ENCODE results near the gene PLET1. TPM values are rescaled to one million over a fixed set of nuclear protein-coding genes. Genes with fewer than 3 reads are reported as not detected.

PLET1 gene
- total and polyA plus RNA-seq, 2 experiments from 2014 or later: not detected

DNA sequence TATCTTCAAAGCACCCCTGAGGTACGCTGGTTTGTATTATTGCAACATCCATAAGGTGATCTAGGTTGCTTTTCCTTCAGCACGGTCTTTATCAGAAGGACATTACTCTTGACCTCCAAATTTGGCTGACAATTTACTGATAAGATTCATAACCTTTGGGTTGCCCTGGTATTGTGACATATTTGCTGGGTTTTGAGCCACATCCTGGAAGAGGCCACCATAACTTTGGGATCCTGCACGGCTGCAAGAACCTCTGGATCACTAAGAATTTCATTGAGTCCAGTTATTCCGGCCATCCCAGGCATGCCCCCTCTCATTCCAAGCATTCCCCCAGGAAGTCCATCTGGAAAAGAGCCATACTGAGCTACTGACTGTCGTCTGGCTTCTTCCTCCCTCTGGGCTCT is 6.5 kb upstream of the PLET1 start:
- no peak for DNase-seq (ENCODE audit: low spot score)
- H3K27me3 ChIP-seq: no peaks in the 10 kb centered on the region
- H3K9me3 ChIP-seq (ENCODE audit: low read depth): no peaks in the 10 kb centered on the region
- TF ChIP-seq EZH2 (IDR thresholded peaks at IDR 0.05; ENCODE audit: borderline replicate concordance) (no peak), EZH2phosphoT487 (IDR thresholded peaks at IDR 0.05; ENCODE audit: low read depth, severe bottlenecking, unreplicated experiment) (no peak), CTCF (IDR thresholded peaks at IDR 0.05; ENCODE audit: poor library complexity) (no peak)
- WGBS (ENCODE audit: low lambda C conversion rate, missing lambda C conversion rate): 51% methylated on average over 5 of the region's 5 CpGs
- H2AFZ ChIP-seq: no peak overlapping the region
- no peaks in the 10 kb centered on the region for H3K9me2 ChIP-seq (replicated peaks; ENCODE audit: insufficient read depth)
- H4K20me1 ChIP-seq (ENCODE audit: insufficient read depth, poor library complexity, severe bottlenecking): no peaks in the 10 kb centered on the region
- no peaks in the 10 kb centered on the region for H3K79me2 ChIP-seq
- no peaks in the 10 kb centered on the region for H3K36me3 ChIP-seq (replicated peaks; ENCODE audit: insufficient read depth, low read depth)
- H3K4me2 ChIP-seq: no peak overlapping the region
- no peak overlapping the region for H3K4me3 ChIP-seq
- H3K27ac ChIP-seq: no peak overlapping the region
- H3K4me1 ChIP-seq (ENCODE audit: insufficient read depth): peaks cover 4% of the 10 kb centered on the region

- H3K4me3 ChIP-seq: no peak overlapping the region
- peaks cover 4% of the 10 kb centered on the region for H3K4me1 ChIP-seq (ENCODE audit: insufficient read depth)
- peak overlapping the region; percentile 6 for H3K27ac ChIP-seq
- 78% methylated on average over 3 of the region's 3 CpGs for WGBS (ENCODE audit: low lambda C conversion rate, missing lambda C conversion rate)
- no peaks in the 10 kb centered on the region for H3K27me3 ChIP-seq
- H3K9me2 ChIP-seq (replicated peaks; ENCODE audit: insufficient read depth): no peaks in the 10 kb centered on the region
- H3K4me2 ChIP-seq: no peak overlapping the region
- no peaks in the 10 kb centered on the region for H3K79me2 ChIP-seq
- no peak for DNase-seq (ENCODE audit: low spot score)
- H2AFZ ChIP-seq: no peak overlapping the region
- no peaks in the 10 kb centered on the region for H3K9me3 ChIP-seq (ENCODE audit: low read depth)
- H4K20me1 ChIP-seq (ENCODE audit: insufficient read depth, poor library complexity, severe bottlenecking): no peaks in the 10 kb centered on the region
- no peak for TF ChIP-seq EZH2phosphoT487 (IDR thresholded peaks at IDR 0.05; ENCODE audit: low read depth, severe bottlenecking, unreplicated experiment)
- TF ChIP-seq CTCF (IDR thresholded peaks at IDR 0.05; ENCODE audit: poor library complexity): no peak
- TF ChIP-seq EZH2 (IDR thresholded peaks at IDR 0.05; ENCODE audit: borderline replicate concordance): no peak
- no peaks in the 10 kb centered on the region for H3K36me3 ChIP-seq (replicated peaks; ENCODE audit: insufficient read depth, low read depth)
Observed at GRCh38 chr11:112266410-112266778, 5.7 kb upstream of the PLET1 start.

- DNase-seq (ENCODE audit: low spot score): peak; percentile 22
- H3K27me3 ChIP-seq: no peaks in the 10 kb centered on the region
- H4K20me1 ChIP-seq (ENCODE audit: insufficient read depth, poor library complexity, severe bottlenecking): no peaks in the 10 kb centered on the region
- H3K4me3 ChIP-seq: no peak overlapping the region
- TF ChIP-seq EZH2 (IDR thresholded peaks at IDR 0.05; ENCODE audit: borderline replicate concordance): no peak
- H3K9me2 ChIP-seq (replicated peaks; ENCODE audit: insufficient read depth): no peaks in the 10 kb centered on the region
- no peaks in the 10 kb centered on the region for H3K79me2 ChIP-seq
- no peaks in the 10 kb centered on the region for H3K36me3 ChIP-seq (replicated peaks; ENCODE audit: insufficient read depth, low read depth)
- no peak overlapping the region for H3K4me2 ChIP-seq
- H2AFZ ChIP-seq: no peak overlapping the region
- no peaks in the 10 kb centered on the region for H3K9me3 ChIP-seq (ENCODE audit: low read depth)
- H3K4me1 ChIP-seq (ENCODE audit: insufficient read depth): peaks cover 4% of the 10 kb centered on the region
- 47% methylated on average over 11 of the region's 11 CpGs for WGBS (ENCODE audit: low lambda C conversion rate, missing lambda C conversion rate)
- no peak overlapping the region for H3K27ac ChIP-seq
Observed at GRCh38 chr11:112265659-112266409, 5.2 kb upstream of the PLET1 start.

DNA sequence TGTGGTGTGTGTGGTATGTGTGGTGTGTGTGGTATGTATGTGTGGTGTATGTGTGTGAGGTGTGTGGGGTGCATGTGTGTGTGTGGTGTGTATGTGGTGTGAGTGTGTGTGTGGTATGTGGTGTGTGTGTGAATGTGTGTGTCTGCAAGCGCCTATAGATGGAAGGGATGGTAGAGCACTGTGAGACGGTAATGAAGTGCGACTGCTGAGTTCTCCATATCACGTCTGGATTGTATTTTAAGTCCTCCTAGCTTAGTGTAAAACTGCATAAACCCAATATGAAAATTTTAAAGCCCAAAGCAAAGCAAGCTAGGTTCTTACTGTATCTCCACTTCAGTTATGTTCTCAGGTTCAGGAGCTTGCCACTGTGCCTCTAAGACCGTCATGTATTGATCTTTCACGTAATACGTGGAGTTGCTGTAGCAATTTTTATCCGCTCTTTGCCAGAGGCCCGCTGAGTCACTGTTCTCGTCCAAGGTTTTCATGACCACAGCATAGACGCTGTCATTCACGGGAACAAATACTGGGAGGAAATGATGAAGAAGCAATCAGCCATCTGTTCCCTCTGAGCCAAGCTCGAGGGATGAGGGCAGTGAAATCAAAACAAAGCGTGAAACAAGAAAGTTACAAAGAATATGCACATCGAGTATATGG is 5.5 kb downstream of the PLET1 start:
- Histone ChIP-seq H3K9me3 (ENCODE audit: low read depth) (no peaks in the 10 kb centered on the region), H3K27me3 (no peaks in the 10 kb centered on the region), H3K4me2 (no peak overlapping the region), H3K79me2 (no peaks in the 10 kb centered on the region), H3K9me2 (replicated peaks; ENCODE audit: insufficient read depth) (no peaks in the 10 kb centered on the region), H3K4me1 (ENCODE audit: insufficient read depth) (no peaks in the 10 kb centered on the region), H3K4me3 (no peak overlapping the region), H2AFZ (no peak overlapping the region), H3K36me3 (replicated peaks; ENCODE audit: insufficient read depth, low read depth) (no peaks in the 10 kb centered on the region), H4K20me1 (ENCODE audit: insufficient read depth, poor library complexity, severe bottlenecking) (no peaks in the 10 kb centered on the region), H3K27ac (no peak overlapping the region)
- no peak for TF ChIP-seq EZH2phosphoT487 (IDR thresholded peaks at IDR 0.05; ENCODE audit: low read depth, severe bottlenecking, unreplicated experiment)
- TF ChIP-seq CTCF (IDR thresholded peaks at IDR 0.05; ENCODE audit: poor library complexity): no peak
- TF ChIP-seq EZH2 (IDR thresholded peaks at IDR 0.05; ENCODE audit: borderline replicate concordance): no peak
- DNase-seq (ENCODE audit: low spot score): no peak
- WGBS (ENCODE audit: low lambda C conversion rate, missing lambda C conversion rate): 72% methylated on average over 15 of the region's 15 CpGs

All from hepatocyte (in vitro differentiated cells).